RWPE1 (cell line): ENCODE results near the gene MCF2L.

ENCODE experiments used
- CTCF ChIA-PET: fragments of 350-600 bp; sonication (Branson Sonifier 250); formaldehyde crosslinking; extraction: SDS; loops from one replicate; lab custom pipeline; 2021; lab: Yijun Ruan, JAX
- POLR2A ChIA-PET: fragments of 400-600 bp; formaldehyde crosslinking; extraction: SDS; loops from one replicate; lab custom pipeline; 2020; ENCODE audit warnings: antibody characterized with exemption; ENCODE audit not compliant: low non-redundant PET; lab: Yijun Ruan, JAX
- DNase-seq: peaks from one replicate; pipeline ENCODE4 v3.0.0; 2012; ENCODE audit warnings: low spot score
- H3K27ac ChIP-seq: fragments of 450-650 bp; 2 replicates; pipeline ENCODE4 v1.5.1; 2017
- CTCF ChIP-seq: fragments of 450-650 bp; conservative IDR thresholded peaks from 2 replicates; pipeline ENCODE4 v1.5.1; 2017; ENCODE audit warnings: low read depth, mild to moderate bottlenecking

MCF2L gene

GRCh38 chr13:112968910-112969691 lies at the start of gene MCF2L:
Gene MCF2L (plus strand): TSS chr13:112969214. CDS start chr13:112969380, 166 bp downstream.
- DNase-seq, result no peak
- TF ChIP-seq CTCF, result no peak
- CTCF ChIA-PET, result interaction anchor here (0.6 to 1.2 kb wide), 3 partner anchors 11 to 26 kb away, joined by 3 to 4 read pairs (median 4); no protein-coding TSS in a partner anchor
- POLR2A ChIA-PET, result interaction anchor here (0.6 kb wide), 1 partner anchor 383 kb away, joined by 3 read pairs; no protein-coding TSS in a partner anchor
- no peak within 1 kb of the TSS for H3K27ac ChIP-seq

GRCh38 chr13:112923962-112924361 lies 45.1 kb upstream of the MCF2L start:
- CTCF ChIA-PET, result no interaction called here
- H3K27ac ChIP-seq, result no peak overlapping the region
- no peak for DNase-seq
- no peak for TF ChIP-seq CTCF
- POLR2A ChIA-PET, result no interaction called here

- CTCF ChIA-PET, result no interaction called here
- POLR2A ChIA-PET, result no interaction called here
- no peak for DNase-seq
- no peak overlapping the region for H3K27ac ChIP-seq
- no peak for TF ChIP-seq CTCF
Observed at GRCh38 chr13:112924365-112924764, 44.6 kb upstream of the MCF2L start.

- ChIA-PET CTCF (no interaction called here), POLR2A (no interaction called here)
- DNase-seq, result no peak
- TF ChIP-seq CTCF, result no peak
- H3K27ac ChIP-seq, result no peak overlapping the region
Observed at GRCh38 chr13:112926003-112926402, 43.0 kb upstream of the MCF2L start.

GRCh38 chr13:112926993-112927392 lies 42.0 kb upstream of the MCF2L start:
- no peak overlapping the region for H3K27ac ChIP-seq
- TF ChIP-seq CTCF, result no peak
- CTCF ChIA-PET, result interaction anchor here (0.6 kb wide), 1 partner anchor 352 kb away, joined by 3 read pairs; no protein-coding TSS in a partner anchor
- POLR2A ChIA-PET, result no interaction called here
- DNase-seq, result no peak

- POLR2A ChIA-PET, result no interaction called here
- CTCF ChIA-PET, result no interaction called here
- DNase-seq, result no peak
Observed at GRCh38 chr13:112928020-112928971, 40.7 kb upstream of the MCF2L start.

More at GRCh38 chr13:112928020-112928971, 40.7 kb upstream of the MCF2L start:
- no peak overlapping the region for H3K27ac ChIP-seq
- TF ChIP-seq CTCF, result no peak
